Measurements from ENCODE around the gene SLC10A4. TPM values are rescaled to one million over a fixed set of nuclear protein-coding genes. Genes with fewer than 3 reads are reported as not detected.

SLC10A4 gene
- total and polyA plus RNA-seq, 2 of the 8 experiments (the other 6 are each of a cell fraction or from before 2014, with no cell fraction given) = 4.5 to 5.6 TPM

GRCh38 chr4:48462363-48462762 lies 20.8 kb upstream of the SLC10A4 start (continued):
- TF ChIP-seq CEBPB (IDR thresholded peaks at IDR 0.05; ENCODE audit: low read depth, low read length) (no peak), POLR2A (IDR thresholded peaks at IDR 0.05; ENCODE audit: control extremely low read depth in 1 of 2, low read depth in 2 of 2, low read length in 2 of 2) (no peak)
